Spleen (tissue), 11 donors: ENCODE data around the gene CSK. TPM values are rescaled to one million over a fixed set of nuclear protein-coding genes. Genes with fewer than 3 reads are reported as not detected.

Experiments
- DNase-seq: peaks from one replicate; pipeline ENCODE4 v3.0.0-alpha.2; 2020
- H3K27ac ChIP-seq, 8 donors: fragments of 200-600 bp; sonication (generic) in 7 of 8; 1 replicate in 4 of 8; 2 replicates in 4 of 8; pipeline versions ENCODE4 v1.5.0 to v1.8.0; 2016 to 2021; ENCODE audit warnings: inconsistent platforms in 4 of 8, mild to moderate bottlenecking in 4 of 8, moderate library complexity in 1 of 8
- H3K27me3 ChIP-seq, 7 donors: fragments of 200-600 bp; sonication (generic) in 6 of 7; replicated peaks in 1 of 7; 1 replicate in 4 of 7; 2 replicates in 3 of 7; pipeline versions ENCODE4 v1.5.0 to v1.8.0; 2016 to 2021; ENCODE audit warnings: inconsistent platforms in 3 of 7, mild to moderate bottlenecking in 1 of 7
- H3K36me3 ChIP-seq, 6 donors: fragments of 200-600 bp; sonication (generic) in 5 of 6; 1 replicate in 4 of 6; 2 replicates in 2 of 6; pipeline versions ENCODE4 v1.5.0 to v1.8.0; 2016 to 2021; ENCODE audit warnings: inconsistent platforms in 2 of 6
- H3K4me1 ChIP-seq, 6 donors: fragments of 200-600 bp; sonication (generic) in 5 of 6; 1 replicate in 3 of 6; 2 replicates in 3 of 6; pipeline versions ENCODE4 v1.5.0 to v1.8.0; 2016 to 2021; ENCODE audit warnings: inconsistent platforms in 3 of 6
- H3K4me3 ChIP-seq, 8 donors: fragments of 200-600 bp; sonication (generic) in 7 of 8; 1 replicate in 4 of 8; 2 replicates in 4 of 8; pipeline versions ENCODE4 v1.5.0 to v1.8.0; 2016 to 2021; ENCODE audit warnings: inconsistent platforms in 4 of 8, mild to moderate bottlenecking in 4 of 8, moderate library complexity in 2 of 8
- H3K9me3 ChIP-seq, 8 donors: fragments of 200-600 bp; sonication (generic) in 7 of 8; 1 replicate in 4 of 8; 2 replicates in 4 of 8; pipeline versions ENCODE4 v1.5.0 to v1.8.0; 2016 to 2021; ENCODE audit warnings: inconsistent platforms in 4 of 8
- POLR2A ChIP-seq, 3 donors: fragments of 450-650 bp; IDR thresholded peaks; one replicate each; pipeline ENCODE4 v1.5.1; 2017; ENCODE audit warnings: antibody characterized with exemption in 3 of 3, mild to moderate bottlenecking in 1 of 3
- POLR2AphosphoS5 ChIP-seq, 3 donors: sonication (generic); formaldehyde crosslinking; IDR thresholded peaks; one replicate each; pipeline ENCODE4 v1.5.1; 2017; ENCODE audit warnings: antibody characterized with exemption in 3 of 3
- WGBS, 5 donors: extraction: QIAGEN DNeasy Blood & Tissue Kit in 3 of 5; methylation state at CpG; one replicate each; pipeline versions ENCODE4 v1.1.5 to v1.1.7; 2013 to 2018; 5-methylcytosine and 5-hydroxymethylcytosine counted together
- intact Hi-C: fragments of 100-400 bp; cut with DNase I; formaldehyde crosslinking; loops from one replicate; pipeline ENCODE4 v1.15.0; 2023; ENCODE audit warnings: low total_unique reads
- polyA plus RNA-seq, 3 donors: library from polyadenylated mRNA; stranded (reverse); fragments of 200-250 nt; gene quantifications; one replicate each; pipeline ENCODE4 v1.2.1, GENCODE V29; 2013
- total RNA-seq, 7 donors: library from RNA; depleted of rRNA in 3 of 7; stranded (reverse); fragments of >200 nt in 3 of 7; fragmentation: NEBNext Ultra II Directional in 4 of 7; extraction: Animal tissue kit (Norgen Biotek cat#: 25700) in 4 of 7; gene quantifications; one replicate each; pipeline versions ENCODE4 v1.1.0 to v1.2.1, GENCODE V29; 2016 to 2021
- TF ChIP-seq, protein P1 (sequence below), 11 experiments: fragments of 200-600 bp in 7 of 11; fragments of 450-650 bp in 4 of 11; sonication (generic) in 4 of 11; IDR thresholded peaks in 8 of 11; conservative IDR thresholded peaks in 3 of 11; 1 replicate in 7 of 11; 2 replicates in 4 of 11; pipeline versions ENCODE4 v1.4.0 to v1.8.0; 2016 to 2021; ENCODE audit warnings: antibody characterized with exemption in 11 of 11, inconsistent platforms in 4 of 11, mild to moderate bottlenecking in 1 of 11
- donor health status: healthy with polysubstance abuse.
- donor health status: DM: no; HTN: no; CAD: no; lungs with moderate emphysema.
- donor health status: DM: no; HTN: no; CAD: no.
- donor health status: Bipolar disorder and iron deficiency.
- donor health status: healthy.
- donor health status: DM: no; HTN: no; CAD: no.
- donor health status: DM: yes; HTN: yes; CAD: no.

The CSK gene
- total and polyA plus RNA-seq, 10 donors: 121 to 281 (median 192) TPM

- 68 to 77% (median 69%) methylated on average over 3 to 6 of the region's 6 CpGs for WGBS, 5 donors
- Histone ChIP-seq H3K27ac (no peak overlapping the region), H3K4me3 (no peak overlapping the region), H3K27me3 (peaks cover 0 to 43% (median 10%) of the 10 kb centered on the region in 7 donors), H3K4me1 (peaks cover 0 to 56% (median 33%) of the 10 kb centered on the region in 6 donors), H3K36me3 (no peaks in the 10 kb centered on the region), H3K9me3 (no peaks in the 10 kb centered on the region)
- intact Hi-C loops: no loop called here
- TF ChIP-seq, protein P1, sequence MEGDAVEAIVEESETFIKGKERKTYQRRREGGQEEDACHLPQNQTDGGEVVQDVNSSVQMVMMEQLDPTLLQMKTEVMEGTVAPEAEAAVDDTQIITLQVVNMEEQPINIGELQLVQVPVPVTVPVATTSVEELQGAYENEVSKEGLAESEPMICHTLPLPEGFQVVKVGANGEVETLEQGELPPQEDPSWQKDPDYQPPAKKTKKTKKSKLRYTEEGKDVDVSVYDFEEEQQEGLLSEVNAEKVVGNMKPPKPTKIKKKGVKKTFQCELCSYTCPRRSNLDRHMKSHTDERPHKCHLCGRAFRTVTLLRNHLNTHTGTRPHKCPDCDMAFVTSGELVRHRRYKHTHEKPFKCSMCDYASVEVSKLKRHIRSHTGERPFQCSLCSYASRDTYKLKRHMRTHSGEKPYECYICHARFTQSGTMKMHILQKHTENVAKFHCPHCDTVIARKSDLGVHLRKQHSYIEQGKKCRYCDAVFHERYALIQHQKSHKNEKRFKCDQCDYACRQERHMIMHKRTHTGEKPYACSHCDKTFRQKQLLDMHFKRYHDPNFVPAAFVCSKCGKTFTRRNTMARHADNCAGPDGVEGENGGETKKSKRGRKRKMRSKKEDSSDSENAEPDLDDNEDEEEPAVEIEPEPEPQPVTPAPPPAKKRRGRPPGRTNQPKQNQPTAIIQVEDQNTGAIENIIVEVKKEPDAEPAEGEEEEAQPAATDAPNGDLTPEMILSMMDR (IDR thresholded peaks at IDR 0.05 in 8 of 11, conservative IDR thresholded peaks at IDR 0.05 in 3 of 11): no peak
- no peak for TF ChIP-seq POLR2AphosphoS5 (IDR thresholded peaks at IDR 0.05)
- TF ChIP-seq POLR2A (IDR thresholded peaks at IDR 0.05): no peak
- DNase-seq: no peak
These were observed 41.4 kb downstream of the CSK start for GRCh38 chr15:74823324-74823723.

DNA sequence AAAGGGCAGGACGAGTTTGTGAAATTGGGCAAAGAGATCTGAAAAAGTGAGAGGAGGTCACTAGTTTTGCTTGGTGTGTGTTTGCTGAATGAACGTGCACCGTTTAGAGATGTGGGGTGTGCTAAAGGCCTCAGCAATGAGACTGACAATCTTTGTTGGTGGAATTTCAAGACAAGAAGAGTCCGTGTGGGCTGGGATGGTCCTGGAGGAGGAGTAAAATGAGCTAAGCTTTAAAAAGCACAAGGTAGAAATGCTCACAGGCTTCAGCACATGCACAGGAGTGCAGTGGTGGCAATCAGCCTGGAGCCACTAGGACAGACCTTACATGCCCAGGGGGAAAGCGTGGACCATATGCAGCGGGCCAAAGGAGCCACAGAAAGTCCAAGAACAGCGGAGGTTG is 43.1 kb downstream of the CSK start:
- DNase-seq: no peak
- no peak overlapping the region for H3K27ac ChIP-seq
- no peak for TF ChIP-seq POLR2AphosphoS5 (IDR thresholded peaks at IDR 0.05)
- TF ChIP-seq POLR2A (IDR thresholded peaks at IDR 0.05): no peak
- TF ChIP-seq, protein P1 (IDR thresholded peaks at IDR 0.05 in 8 of 11, conservative IDR thresholded peaks at IDR 0.05 in 3 of 11): no peak
- H3K9me3 ChIP-seq: no peaks in the 10 kb centered on the region
- peaks cover 0 to 39% (median 22%) of the 10 kb centered on the region in 6 donors for H3K4me1 ChIP-seq
- no peaks in the 10 kb centered on the region for H3K36me3 ChIP-seq
- H3K4me3 ChIP-seq: no peak overlapping the region
- peaks cover 0 to 38% (median 10%) of the 10 kb centered on the region in 7 donors for H3K27me3 ChIP-seq
- 76 to 89% (median 81%) methylated on average over 7 of the region's 7 CpGs for WGBS, 5 donors
- intact Hi-C loops: no loop called here

GRCh38 chr15:74825866-74826265 is 44.0 kb downstream of the CSK start:
- DNase-seq: no peak
- Histone ChIP-seq H3K27me3 (peaks cover 0 to 38% (median 10%) of the 10 kb centered on the region in 7 donors), H3K4me3 (no peak overlapping the region), H3K36me3 (no peaks in the 10 kb centered on the region), H3K4me1 (peaks cover 0 to 30% (median 16%) of the 10 kb centered on the region in 6 donors), H3K27ac (no peak overlapping the region), H3K9me3 (no peaks in the 10 kb centered on the region)
- WGBS, 5 donors: 50 to 66% (median 56%) methylated on average over 7 to 10 of the region's 10 CpGs
- intact Hi-C loops: no loop called here
- TF ChIP-seq POLR2AphosphoS5 (IDR thresholded peaks at IDR 0.05): no peak
- TF ChIP-seq, protein P1 (IDR thresholded peaks at IDR 0.05 in 8 of 11, conservative IDR thresholded peaks at IDR 0.05 in 3 of 11): no peak
- TF ChIP-seq POLR2A (IDR thresholded peaks at IDR 0.05): no peak

DNA sequence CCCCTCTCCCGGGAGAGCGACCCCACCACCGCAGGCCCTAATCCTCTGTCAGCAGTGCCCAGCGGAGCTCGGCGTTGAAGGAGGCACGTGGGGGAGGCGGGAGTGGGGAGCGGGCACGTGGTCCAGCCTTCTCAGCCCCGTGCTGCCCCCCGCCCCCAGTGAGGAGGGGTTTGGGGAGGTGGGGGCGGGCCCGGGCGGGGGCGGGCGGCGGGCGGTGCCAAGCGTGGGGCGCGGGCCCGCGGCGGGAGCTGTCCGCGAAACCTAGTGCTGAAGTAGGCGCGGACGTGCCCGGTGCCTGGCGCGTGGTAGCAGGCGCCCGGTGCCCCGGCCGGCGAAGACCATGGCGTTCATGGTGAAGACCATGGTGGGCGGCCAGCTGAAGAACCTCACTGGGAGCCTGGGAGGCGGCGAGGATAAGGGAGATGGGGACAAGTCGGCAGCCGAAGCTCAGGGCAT is 44.5 kb downstream of the CSK start, which contains the start of gene CPLX3:
CPLX3 (plus strand) TSS at position 264 of the 456 bp plus-strand sequence; CDS start at position 341, 77 bp downstream.
- Histone ChIP-seq H3K9me3 (no peaks in the 10 kb centered on the region), H3K36me3 (no peaks in the 10 kb centered on the region), H3K27me3 (peaks cover 0 to 38% (median 10%) of the 10 kb centered on the region in 7 donors), H3K4me3 (no peak within 1 kb of the TSS), H3K27ac (no peak within 1 kb of the TSS), H3K4me1 (peaks cover 0 to 25% (median 12%) of the 10 kb centered on the region in 6 donors)
- WGBS, 5 donors: 6 to 33% (median 6%) methylated on average over 10 to 44 of the region's 44 CpGs
- intact Hi-C loops: no loop called here
- no peak for DNase-seq
- TF ChIP-seq, protein P1 (IDR thresholded peaks at IDR 0.05 in 8 of 11, conservative IDR thresholded peaks at IDR 0.05 in 3 of 11): no peak
- TF ChIP-seq POLR2AphosphoS5 (IDR thresholded peaks at IDR 0.05): peak in 2 of 3 donors; percentile 29 to 49
- TF ChIP-seq POLR2A (IDR thresholded peaks at IDR 0.05): no peak
